Measurements from ENCODE around the gene TTLL7. TPM values are rescaled to one million over a fixed set of nuclear protein-coding genes. Genes with fewer than 3 reads are reported as not detected.
"Not testable (repeated sequence)": the region's sequence is repeated elsewhere in the genome, so short reads cannot be mapped to it uniquely, and the experiment has no call there.

Gene TTLL7
- total RNA-seq, 1 experiment from 2014 or later, result not detected

- H3K27ac ChIP-seq (ENCODE audit: low read length), result no peak overlapping the region
- H3K9me2 ChIP-seq (replicated peaks; ENCODE audit: insufficient read depth, low read length), result no peaks in the 10 kb centered on the region
- H3K27me3 ChIP-seq (ENCODE audit: low read length), result no peaks in the 10 kb centered on the region
- no peaks in the 10 kb centered on the region for H4K20me1 ChIP-seq (ENCODE audit: insufficient read depth, low read depth, low read length)
- H3K4me3 ChIP-seq (ENCODE audit: low read length), result no peak overlapping the region
- no peaks in the 10 kb centered on the region for H3K36me3 ChIP-seq (ENCODE audit: insufficient read depth, low read length)
- no peak for DNase-seq
- no peaks in the 10 kb centered on the region for H3K4me1 ChIP-seq (ENCODE audit: low read length)
- no peaks in the 10 kb centered on the region for H3K79me2 ChIP-seq (ENCODE audit: low read length)
- no peaks in the 10 kb centered on the region for H3K9me3 ChIP-seq (ENCODE audit: low read length)
- no peak overlapping the region for H3K9ac ChIP-seq (ENCODE audit: low read length)
- H3K4me2 ChIP-seq (ENCODE audit: low read depth, low read length, poor library complexity, severe bottlenecking), result no peak overlapping the region
- H2AFZ ChIP-seq (ENCODE audit: low read length), result no peak overlapping the region
Measured at GRCh38 chr1:83920320-83920719, 78.6 kb downstream of the TTLL7 start.

- H3K9me3 ChIP-seq (ENCODE audit: low read length), result no peaks in the 10 kb centered on the region
- no peaks in the 10 kb centered on the region for H4K20me1 ChIP-seq (ENCODE audit: insufficient read depth, low read depth, low read length)
- no peak overlapping the region for H3K4me3 ChIP-seq (ENCODE audit: low read length)
- no peak overlapping the region for H3K27ac ChIP-seq (ENCODE audit: low read length)
- H2AFZ ChIP-seq (ENCODE audit: low read length), result no peak overlapping the region
- H3K79me2 ChIP-seq (ENCODE audit: low read length), result no peaks in the 10 kb centered on the region
- H3K4me2 ChIP-seq (ENCODE audit: low read depth, low read length, poor library complexity, severe bottlenecking), result no peak overlapping the region
- H3K4me1 ChIP-seq (ENCODE audit: low read length), result no peaks in the 10 kb centered on the region
- no peak overlapping the region for H3K9ac ChIP-seq (ENCODE audit: low read length)
- no peaks in the 10 kb centered on the region for H3K36me3 ChIP-seq (ENCODE audit: insufficient read depth, low read length)
- H3K27me3 ChIP-seq (ENCODE audit: low read length), result no peaks in the 10 kb centered on the region
- H3K9me2 ChIP-seq (replicated peaks; ENCODE audit: insufficient read depth, low read length), result no peaks in the 10 kb centered on the region
- no peak for DNase-seq
Measured at GRCh38 chr1:83919872-83920271, 79.1 kb downstream of the TTLL7 start.

GRCh38 chr1:83918688-83919285, 80.1 kb downstream of the TTLL7 start:
- H3K9me3 ChIP-seq (ENCODE audit: low read length), result no peaks in the 10 kb centered on the region
- no peak for DNase-seq
- no peaks in the 10 kb centered on the region for H3K79me2 ChIP-seq (ENCODE audit: low read length)
- H3K9me2 ChIP-seq (replicated peaks; ENCODE audit: insufficient read depth, low read length), result no peaks in the 10 kb centered on the region
- no peak overlapping the region for H3K4me3 ChIP-seq (ENCODE audit: low read length)
- no peaks in the 10 kb centered on the region for H4K20me1 ChIP-seq (ENCODE audit: insufficient read depth, low read depth, low read length)
- H3K36me3 ChIP-seq (ENCODE audit: insufficient read depth, low read length), result no peaks in the 10 kb centered on the region
- no peak overlapping the region for H3K4me2 ChIP-seq (ENCODE audit: low read depth, low read length, poor library complexity, severe bottlenecking)
- H3K4me1 ChIP-seq (ENCODE audit: low read length), result no peaks in the 10 kb centered on the region
- no peak overlapping the region for H3K27ac ChIP-seq (ENCODE audit: low read length)
- H3K27me3 ChIP-seq (ENCODE audit: low read length), result no peaks in the 10 kb centered on the region
- H2AFZ ChIP-seq (ENCODE audit: low read length), result no peak overlapping the region
- no peak overlapping the region for H3K9ac ChIP-seq (ENCODE audit: low read length)

GRCh38 chr1:83917959-83918358, 81.0 kb downstream of the TTLL7 start:
- Histone ChIP-seq H3K9ac (ENCODE audit: low read length) (no peak overlapping the region), H4K20me1 (ENCODE audit: insufficient read depth, low read depth, low read length) (no peaks in the 10 kb centered on the region), H2AFZ (ENCODE audit: low read length) (no peak overlapping the region), H3K4me3 (ENCODE audit: low read length) (no peak overlapping the region), H3K27ac (ENCODE audit: low read length) (no peak overlapping the region), H3K4me2 (ENCODE audit: low read depth, low read length, poor library complexity, severe bottlenecking) (no peak overlapping the region), H3K4me1 (ENCODE audit: low read length) (no peaks in the 10 kb centered on the region), H3K9me2 (replicated peaks; ENCODE audit: insufficient read depth, low read length) (no peaks in the 10 kb centered on the region), H3K9me3 (ENCODE audit: low read length) (no peaks in the 10 kb centered on the region), H3K79me2 (ENCODE audit: low read length) (no peaks in the 10 kb centered on the region), H3K36me3 (ENCODE audit: insufficient read depth, low read length) (no peaks in the 10 kb centered on the region), H3K27me3 (ENCODE audit: low read length) (no peaks in the 10 kb centered on the region)
- no peak for DNase-seq

- H3K4me1 ChIP-seq (ENCODE audit: low read length); H2AFZ ChIP-seq (ENCODE audit: low read length); H3K4me3 ChIP-seq (ENCODE audit: low read length); H3K27me3 ChIP-seq (ENCODE audit: low read length); H3K79me2 ChIP-seq (ENCODE audit: low read length); H3K9me3 ChIP-seq (ENCODE audit: low read length); H3K9me2 ChIP-seq (replicated peaks; ENCODE audit: insufficient read depth, low read length); H3K27ac ChIP-seq (ENCODE audit: low read length); H3K4me2 ChIP-seq (ENCODE audit: low read depth, low read length, poor library complexity, severe bottlenecking); H4K20me1 ChIP-seq (ENCODE audit: insufficient read depth, low read depth, low read length); DNase-seq; H3K9ac ChIP-seq (ENCODE audit: low read length); H3K36me3 ChIP-seq (ENCODE audit: insufficient read depth, low read length): not testable (repeated sequence)
Measured at GRCh38 chr1:83916094-83916493, 82.8 kb downstream of the TTLL7 start.

GRCh38 chr1:83912876-83913275, 86.1 kb downstream of the TTLL7 start:
- no peak overlapping the region for H3K4me2 ChIP-seq (ENCODE audit: low read depth, low read length, poor library complexity, severe bottlenecking)
- DNase-seq, result no peak
- H3K36me3 ChIP-seq (ENCODE audit: insufficient read depth, low read length), result no peaks in the 10 kb centered on the region
- no peaks in the 10 kb centered on the region for H4K20me1 ChIP-seq (ENCODE audit: insufficient read depth, low read depth, low read length)
- no peaks in the 10 kb centered on the region for H3K9me2 ChIP-seq (replicated peaks; ENCODE audit: insufficient read depth, low read length)
- no peaks in the 10 kb centered on the region for H3K9me3 ChIP-seq (ENCODE audit: low read length)
- H3K27me3 ChIP-seq (ENCODE audit: low read length), result no peaks in the 10 kb centered on the region
- H3K9ac ChIP-seq (ENCODE audit: low read length), result no peak overlapping the region
- H3K27ac ChIP-seq (ENCODE audit: low read length), result no peak overlapping the region
- no peaks in the 10 kb centered on the region for H3K4me1 ChIP-seq (ENCODE audit: low read length)
- no peaks in the 10 kb centered on the region for H3K79me2 ChIP-seq (ENCODE audit: low read length)
- no peak overlapping the region for H2AFZ ChIP-seq (ENCODE audit: low read length)
- H3K4me3 ChIP-seq (ENCODE audit: low read length), result no peak overlapping the region

GRCh38 chr1:83910461-83910860, 88.5 kb downstream of the TTLL7 start:
- no peak for DNase-seq
- H3K79me2 ChIP-seq (ENCODE audit: low read length), result no peaks in the 10 kb centered on the region
- no peak overlapping the region for H3K27ac ChIP-seq (ENCODE audit: low read length)
- no peak overlapping the region for H3K9ac ChIP-seq (ENCODE audit: low read length)
- H3K27me3 ChIP-seq (ENCODE audit: low read length), result no peaks in the 10 kb centered on the region
- no peaks in the 10 kb centered on the region for H3K9me2 ChIP-seq (replicated peaks; ENCODE audit: insufficient read depth, low read length)
- H3K4me1 ChIP-seq (ENCODE audit: low read length), result no peaks in the 10 kb centered on the region
- no peak overlapping the region for H3K4me2 ChIP-seq (ENCODE audit: low read depth, low read length, poor library complexity, severe bottlenecking)
- no peak overlapping the region for H2AFZ ChIP-seq (ENCODE audit: low read length)
- H3K36me3 ChIP-seq (ENCODE audit: insufficient read depth, low read length), result no peaks in the 10 kb centered on the region
- H3K9me3 ChIP-seq (ENCODE audit: low read length), result no peaks in the 10 kb centered on the region
- no peak overlapping the region for H3K4me3 ChIP-seq (ENCODE audit: low read length)
- H4K20me1 ChIP-seq (ENCODE audit: insufficient read depth, low read depth, low read length), result no peaks in the 10 kb centered on the region

- no peak overlapping the region for H3K4me3 ChIP-seq (ENCODE audit: low read length)
- DNase-seq, result no peak
- H3K27ac ChIP-seq (ENCODE audit: low read length), result no peak overlapping the region
- H3K79me2 ChIP-seq (ENCODE audit: low read length), result no peaks in the 10 kb centered on the region
- no peaks in the 10 kb centered on the region for H3K4me1 ChIP-seq (ENCODE audit: low read length)
- no peak overlapping the region for H3K4me2 ChIP-seq (ENCODE audit: low read depth, low read length, poor library complexity, severe bottlenecking)
- H4K20me1 ChIP-seq (ENCODE audit: insufficient read depth, low read depth, low read length), result no peaks in the 10 kb centered on the region
- H3K9me3 ChIP-seq (ENCODE audit: low read length), result no peaks in the 10 kb centered on the region
- no peaks in the 10 kb centered on the region for H3K36me3 ChIP-seq (ENCODE audit: insufficient read depth, low read length)
- H2AFZ ChIP-seq (ENCODE audit: low read length), result no peak overlapping the region
- H3K9me2 ChIP-seq (replicated peaks; ENCODE audit: insufficient read depth, low read length), result no peaks in the 10 kb centered on the region
- H3K27me3 ChIP-seq (ENCODE audit: low read length), result no peaks in the 10 kb centered on the region
- H3K9ac ChIP-seq (ENCODE audit: low read length), result no peak overlapping the region
Measured at GRCh38 chr1:83909687-83910086, 89.2 kb downstream of the TTLL7 start.
